Epithelial cell of prostate (primary cell): ENCODE results near the gene SERPINB6.
"Not testable (repeated sequence)": the region's sequence is repeated elsewhere in the genome, so short reads cannot be mapped to it uniquely, and the experiment has no call there.

Source experiments
- DNase-seq: peaks from one replicate; pipeline ENCODE4 v3.0.0-alpha.2; 2011; ENCODE audit warnings: low read depth, low spot score
- H3K27ac ChIP-seq: fragments of 450-650 bp; 2 replicates; pipeline ENCODE4 v1.5.1; 2017; ENCODE audit warnings: mild to moderate bottlenecking

SERPINB6 gene

GRCh38 chr6:2918936-2919335, 52.4 kb downstream of the SERPINB6 start:
- DNase-seq: no peak
- no peak overlapping the region for H3K27ac ChIP-seq

GRCh38 chr6:2917801-2918445, 53.4 kb downstream of the SERPINB6 start:
- no peak overlapping the region for H3K27ac ChIP-seq
- no peak for DNase-seq

GRCh38 chr6:2917065-2917464, 54.3 kb downstream of the SERPINB6 start:
- no peak for DNase-seq
- no peak overlapping the region for H3K27ac ChIP-seq

- DNase-seq: no peak
Measured at GRCh38 chr6:2916158-2916925, 55.0 kb downstream of the SERPINB6 start.

GRCh38 chr6:2915150-2915549, 56.2 kb downstream of the SERPINB6 start:
- H3K27ac ChIP-seq: no peak overlapping the region
- no peak for DNase-seq

More at GRCh38 chr6:2916158-2916925, 55.0 kb downstream of the SERPINB6 start:
- no peak overlapping the region for H3K27ac ChIP-seq

- no peak for DNase-seq
- H3K27ac ChIP-seq: no peak overlapping the region
Measured at GRCh38 chr6:2914318-2914660, 57.1 kb downstream of the SERPINB6 start.

GRCh38 chr6:2913621-2914317, 57.6 kb downstream of the SERPINB6 start:
- no peak overlapping the region for H3K27ac ChIP-seq
- DNase-seq: no peak

GRCh38 chr6:2911171-2911570, 60.2 kb downstream of the SERPINB6 start:
- no peak overlapping the region for H3K27ac ChIP-seq
- no peak for DNase-seq

GRCh38 chr6:2909718-2910117, 61.6 kb downstream of the SERPINB6 start:
- no peak overlapping the region for H3K27ac ChIP-seq
- no peak for DNase-seq

- DNase-seq, H3K27ac ChIP-seq: not testable (repeated sequence)
Measured at GRCh38 chr6:2909051-2909606, 62.2 kb downstream of the SERPINB6 start.

- DNase-seq: peak; percentile 10
- not testable (repeated sequence) for H3K27ac ChIP-seq
Measured at GRCh38 chr6:2908516-2908915, 62.9 kb downstream of the SERPINB6 start.

- DNase-seq, H3K27ac ChIP-seq: not testable (repeated sequence)
Measured at GRCh38 chr6:2903411-2904185, 67.8 kb downstream of the SERPINB6 start.

GRCh38 chr6:2901645-2902502, 69.5 kb downstream of the SERPINB6 start:
- not testable (repeated sequence) for H3K27ac ChIP-seq, DNase-seq

GRCh38 chr6:2900821-2901644, 70.3 kb downstream of the SERPINB6 start:
- no peak for DNase-seq
- H3K27ac ChIP-seq: no peak overlapping the region

GRCh38 chr6:2900221-2900807, 71.1 kb downstream of the SERPINB6 start:
- no peak for DNase-seq
- H3K27ac ChIP-seq: no peak overlapping the region

GRCh38 chr6:2899596-2899995, 71.8 kb downstream of the SERPINB6 start:
- no peak overlapping the region for H3K27ac ChIP-seq
- DNase-seq: no peak
